Lung (tissue), 12 donors: Measurements from ENCODE around the gene HLA-DPB1. TPM values are rescaled to one million over a fixed set of nuclear protein-coding genes. Genes with fewer than 3 reads are reported as not detected.
A peak's percentile ranks its signal among the peaks of the same experiment; 100 is the strongest.

ENCODE experiments used
- ATAC-seq: fragments of 200-7000 bp; cut with Tn5 transposase; one replicate; pipeline ENCODE4 v1.9.1; 2020; ENCODE audit warnings: moderate number of reproducible peaks; ENCODE audit not compliant: insufficient read depth, low FRiP score
- DNase-seq, 3 donors: peaks; one replicate each; pipeline ENCODE4 v3.0.0-alpha.2; 2013 to 2017
- H3K27ac ChIP-seq, 2 donors: one replicate each; pipeline ENCODE4 v1.5.1; 2013; ENCODE audit warnings: mild to moderate bottlenecking in 2 of 2, moderate library complexity in 2 of 2, control low read depth in 1 of 2, inconsistent platforms in 1 of 2, low read depth in 1 of 2, low read length in 1 of 2
- H3K27me3 ChIP-seq, 3 donors: one replicate each; pipeline ENCODE4 v1.5.1; 2013; ENCODE audit warnings: low read length in 2 of 3; ENCODE audit not compliant: control insufficient read depth in 3 of 3, insufficient read depth in 3 of 3
- H3K36me3 ChIP-seq, 4 donors: one replicate each; pipeline ENCODE4 v1.5.1; 2013; ENCODE audit warnings: low read length in 4 of 4, mild to moderate bottlenecking in 1 of 4, moderate library complexity in 1 of 4; ENCODE audit not compliant: control insufficient read depth in 4 of 4, insufficient read depth in 4 of 4
- H3K4me1 ChIP-seq, 5 donors: one replicate each; pipeline ENCODE4 v1.5.1; 2013; ENCODE audit warnings: low read length in 5 of 5, mild to moderate bottlenecking in 2 of 5, moderate library complexity in 1 of 5; ENCODE audit not compliant: control insufficient read depth in 5 of 5, insufficient read depth in 5 of 5
- H3K4me3 ChIP-seq: one replicate; pipeline ENCODE4 v1.5.1; 2013; ENCODE audit warnings: mild to moderate bottlenecking, control low read depth, moderate library complexity
- H3K9ac ChIP-seq, 2 donors: one replicate each; pipeline ENCODE4 v1.5.1; 2013; ENCODE audit warnings: low read length in 2 of 2, control low read depth in 1 of 2; ENCODE audit not compliant: insufficient read depth in 1 of 2
- H3K9me3 ChIP-seq, 4 donors: one replicate each; pipeline ENCODE4 v1.5.1; 2013; ENCODE audit warnings: low read length in 3 of 4, mild to moderate bottlenecking in 1 of 4, moderate library complexity in 1 of 4; ENCODE audit not compliant: control insufficient read depth in 4 of 4, insufficient read depth in 3 of 4
- CTCF ChIP-seq: IDR thresholded peaks from 2 replicates; pipeline ENCODE4 v1.5.1; 2012; ENCODE audit warnings: mild to moderate bottlenecking; ENCODE audit errors: control extremely low read depth, extremely low read depth
- WGBS, 2 donors: extraction: QIAGEN DNeasy Blood & Tissue Kit; methylation state at CpG; one replicate each; pipeline ENCODE4 v1.1.7; 2013; 5-methylcytosine and 5-hydroxymethylcytosine counted together
- polyA plus RNA-seq, 2 donors: library from polyadenylated mRNA; stranded (reverse); fragments of 200-250 nt; gene quantifications; one replicate each; pipeline ENCODE4 v1.2.1, GENCODE V29; 2013
- total RNA-seq, 2 donors: library from RNA; depleted of rRNA in 1 of 2; stranded (reverse); fragments of >200 nt in 1 of 2; gene quantifications; one replicate each; pipeline ENCODE4 v1.2.1, GENCODE V29; 2014 to 2021
- donor health status: control.
- donor health status: control.
- donor health status: Bipolar disorder and iron deficiency.
- donor health status: healthy.
- donor health status: DM: yes; HTN: yes; CAD: no.

HLA-DPB1 gene
- total and polyA plus RNA-seq, 4 donors = 69.8 to 240 (median 202) TPM

- Histone ChIP-seq H3K27me3 (peaks cover 0 to 24% (median 0%) of the 10 kb centered on the region in 3 donors), H3K9ac (no peak overlapping the region), H3K4me1 (peaks cover 0 to 2% (median 0%) of the 10 kb centered on the region in 5 donors), H3K9me3 (no peaks in the 10 kb centered on the region), H3K27ac (no peak overlapping the region), H3K4me3 (no peak overlapping the region), H3K36me3 (peaks cover 0 to 10% (median 0%) of the 10 kb centered on the region in 4 donors)
- no peak for TF ChIP-seq CTCF
- ATAC-seq = no peak
- 50 to 53% methylated on average over 10 of the region's 10 CpGs for WGBS, 2 donors
- no peak for DNase-seq
Observed at GRCh38 chr6:33069021-33069738, 6.6 kb upstream of the HLA-DPB1 start.

GRCh38 chr6:33070909-33071308 is 4.9 kb upstream of the HLA-DPB1 start:
- TF ChIP-seq CTCF = no peak
- Histone ChIP-seq H3K4me1 (peaks cover 0 to 2% (median 0%) of the 10 kb centered on the region in 5 donors), H3K27ac (no peak overlapping the region), H3K27me3 (peaks cover 0 to 27% (median 0%) of the 10 kb centered on the region in 3 donors), H3K4me3 (no peak overlapping the region), H3K9ac (no peak overlapping the region), H3K9me3 (no peaks in the 10 kb centered on the region), H3K36me3 (peaks cover 0 to 10% (median 0%) of the 10 kb centered on the region in 4 donors)
- 0% methylated on average over 2 of the region's 2 CpGs for WGBS, 2 donors
- no peak for ATAC-seq
- DNase-seq = no peak

GRCh38 chr6:33071569-33071968 is 4.2 kb upstream of the HLA-DPB1 start:
- TF ChIP-seq CTCF = no peak
- Histone ChIP-seq H3K9me3 (no peaks in the 10 kb centered on the region), H3K4me3 (no peak overlapping the region), H3K9ac (no peak overlapping the region), H3K4me1 (peaks cover 0 to 5% (median 0%) of the 10 kb centered on the region in 5 donors), H3K27ac (peak overlapping the region in 1 of 2 donors; percentile 38), H3K36me3 (peaks cover 0 to 10% (median 0%) of the 10 kb centered on the region in 4 donors), H3K27me3 (peaks cover 0 to 27% (median 0%) of the 10 kb centered on the region in 3 donors)
- no peak for ATAC-seq
- DNase-seq = no peak
- 35 to 38% methylated on average over 6 of the region's 6 CpGs for WGBS, 2 donors
